C4-2B (cell line): ENCODE data around the gene ARHGAP31.
"Not testable (repeated sequence)": the region's sequence is repeated elsewhere in the genome, so short reads cannot be mapped to it uniquely, and the experiment has no call there.

Experiments used
- H3K27ac ChIP-seq: fragments of 450-650 bp; 2 replicates; pipeline ENCODE4 v1.5.1; 2017
- CTCF ChIP-seq: fragments of 450-650 bp; conservative IDR thresholded peaks from 2 replicates; pipeline ENCODE4 v1.5.1; 2017; ENCODE audit warnings: mild to moderate bottlenecking
- ZFX ChIP-seq: fragments of 450-650 bp; IDR thresholded peaks from 2 replicates; pipeline ENCODE4 v1.6.1; 2017

The ARHGAP31 gene

GRCh38 chr3:119331661-119332060, 37.5 kb downstream of the ARHGAP31 start:
- TF ChIP-seq ZFX: no peak
- no peak overlapping the region for H3K27ac ChIP-seq

- no peak overlapping the region for H3K27ac ChIP-seq
- TF ChIP-seq ZFX (no peak), CTCF (no peak)
Measured at GRCh38 chr3:119333773-119334509, 39.8 kb downstream of the ARHGAP31 start.

GRCh38 chr3:119336823-119337222, 42.6 kb downstream of the ARHGAP31 start:
- TF ChIP-seq CTCF (no peak), ZFX (no peak)
- no peak overlapping the region for H3K27ac ChIP-seq

- not testable (repeated sequence) for H3K27ac ChIP-seq
Measured at GRCh38 chr3:119337407-119337806, 43.2 kb downstream of the ARHGAP31 start.

- TF ChIP-seq ZFX (no peak), CTCF (no peak)
- no peak overlapping the region for H3K27ac ChIP-seq
Measured at GRCh38 chr3:119338754-119339153, 44.6 kb downstream of the ARHGAP31 start.

GRCh38 chr3:119340014-119340413, 45.8 kb downstream of the ARHGAP31 start:
- TF ChIP-seq ZFX: no peak
- H3K27ac ChIP-seq: no peak overlapping the region

GRCh38 chr3:119340446-119340845, 46.3 kb downstream of the ARHGAP31 start:
- no peak for TF ChIP-seq ZFX
- no peak for TF ChIP-seq CTCF
- no peak overlapping the region for H3K27ac ChIP-seq

- H3K27ac ChIP-seq: no peak overlapping the region
- TF ChIP-seq ZFX (no peak), CTCF (no peak)
Measured at GRCh38 chr3:119342176-119342575, 48.0 kb downstream of the ARHGAP31 start.

GRCh38 chr3:119343719-119344118, 49.5 kb downstream of the ARHGAP31 start:
- no peak for TF ChIP-seq ZFX
- H3K27ac ChIP-seq: no peak overlapping the region
